ENCODE results near the gene ZFAND2B.
"Not testable (repeated sequence)": the region's sequence is repeated elsewhere in the genome, so short reads cannot be mapped to it uniquely, and the experiment has no call there.

Gene ZFAND2B

GRCh38 chr2:219175928-219176817 is 30.4 kb upstream of the ZFAND2B start:
- DNase-seq = no peak

DNA sequence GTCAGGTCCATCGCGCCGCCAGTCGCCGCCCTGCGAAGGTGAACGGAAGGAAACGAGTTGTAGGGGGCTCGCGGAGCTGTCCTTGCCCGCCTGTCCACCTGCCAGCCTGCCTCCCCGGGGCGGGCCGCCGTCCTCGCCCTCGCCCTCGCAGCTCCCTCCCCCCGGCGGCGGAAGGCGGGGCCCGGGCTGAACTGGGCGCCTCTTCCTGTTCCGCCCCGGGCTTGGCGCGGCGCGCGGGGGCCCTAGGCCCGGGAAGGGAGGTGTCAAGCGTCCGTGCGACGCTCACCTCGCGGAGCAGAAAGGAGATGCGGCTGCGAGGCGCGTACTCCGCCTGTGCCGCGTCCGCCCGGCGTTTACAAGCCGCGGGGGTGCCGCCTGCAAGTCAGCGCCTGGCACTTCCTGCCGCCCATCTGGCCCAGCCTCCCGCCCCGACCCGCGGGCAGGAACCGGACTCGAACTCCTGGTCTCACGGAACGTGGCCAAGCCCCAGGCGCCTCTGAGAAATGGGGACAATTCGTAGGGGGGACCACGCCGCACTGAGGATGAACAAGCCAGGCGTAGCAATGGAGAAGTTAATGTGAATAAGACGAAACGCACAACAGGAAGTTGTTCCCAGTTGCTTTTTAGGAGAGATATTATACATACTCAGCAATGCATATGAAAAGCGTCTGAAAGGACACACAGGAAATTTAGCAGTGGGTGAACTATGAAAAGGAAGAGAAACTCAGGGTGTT is 29.6 kb upstream of the ZFAND2B start, which contains the start of gene CNPPD1:
TSS of gene CNPPD1 (minus strand) at position 108 of the 734 bp plus-strand sequence. CDS start at position 11, 97 bp downstream.
- DNase-seq = peak in 1 of 2 experiments; percentile 29

GRCh38 chr2:219177552-219178376 is 28.8 kb upstream of the ZFAND2B start, which contains the start of gene RETREG2:
Gene RETREG2, plus strand, starts transcription at chr2:219178275. Its CDS starts 78 bp downstream, at chr2:219178353.
- peak in 1 of 2 experiments; percentile 24 for DNase-seq

GRCh38 chr2:219178377-219179175 is 28.0 kb upstream of the ZFAND2B start:
- DNase-seq = no peak

GRCh38 chr2:219179601-219180465 is 26.7 kb upstream of the ZFAND2B start:
- no peak for DNase-seq

DNA sequence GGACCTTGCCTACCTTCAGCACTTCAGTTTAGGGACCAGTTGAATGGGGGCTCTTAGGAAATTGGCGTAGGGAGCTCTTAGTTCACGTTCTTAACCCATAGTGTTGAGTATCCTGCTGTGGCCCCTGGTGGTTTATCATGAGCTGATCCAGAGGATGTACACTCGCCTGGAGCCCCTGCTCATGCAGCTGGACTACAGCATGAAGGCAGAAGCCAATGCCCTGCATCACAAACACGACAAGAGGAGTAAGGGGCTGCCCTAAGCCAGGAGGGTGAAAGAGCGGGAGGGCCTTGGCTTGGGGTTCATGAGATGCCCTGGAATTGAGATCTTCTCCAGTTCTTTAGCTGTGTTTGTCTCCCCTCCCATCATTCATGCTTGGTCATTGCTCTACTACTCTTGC is 25.6 kb upstream of the ZFAND2B start:
- no peak for DNase-seq

DNA sequence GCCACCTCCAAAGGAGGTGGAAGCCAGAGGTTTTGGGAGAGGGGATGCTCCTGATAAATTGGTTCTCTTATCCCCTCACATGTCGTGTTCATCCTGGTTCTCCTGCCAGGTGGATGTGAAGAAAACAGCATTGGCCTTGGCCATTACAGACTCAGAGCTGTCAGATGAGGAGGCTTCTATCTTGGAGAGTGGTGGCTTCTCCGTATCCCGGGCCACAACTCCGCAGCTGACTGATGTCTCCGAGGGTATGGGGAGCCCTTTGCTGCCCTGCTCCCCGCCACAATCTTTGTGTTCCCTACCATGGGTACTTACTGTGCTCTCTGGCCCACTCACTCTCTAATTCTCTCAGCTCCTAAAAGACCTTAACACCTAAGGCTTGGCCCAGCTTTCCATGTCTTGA is 25.1 kb upstream of the ZFAND2B start:
- no peak for DNase-seq

- DNase-seq = no peak
Observed at GRCh38 chr2:219182331-219183150, 24.0 kb upstream of the ZFAND2B start.

DNA sequence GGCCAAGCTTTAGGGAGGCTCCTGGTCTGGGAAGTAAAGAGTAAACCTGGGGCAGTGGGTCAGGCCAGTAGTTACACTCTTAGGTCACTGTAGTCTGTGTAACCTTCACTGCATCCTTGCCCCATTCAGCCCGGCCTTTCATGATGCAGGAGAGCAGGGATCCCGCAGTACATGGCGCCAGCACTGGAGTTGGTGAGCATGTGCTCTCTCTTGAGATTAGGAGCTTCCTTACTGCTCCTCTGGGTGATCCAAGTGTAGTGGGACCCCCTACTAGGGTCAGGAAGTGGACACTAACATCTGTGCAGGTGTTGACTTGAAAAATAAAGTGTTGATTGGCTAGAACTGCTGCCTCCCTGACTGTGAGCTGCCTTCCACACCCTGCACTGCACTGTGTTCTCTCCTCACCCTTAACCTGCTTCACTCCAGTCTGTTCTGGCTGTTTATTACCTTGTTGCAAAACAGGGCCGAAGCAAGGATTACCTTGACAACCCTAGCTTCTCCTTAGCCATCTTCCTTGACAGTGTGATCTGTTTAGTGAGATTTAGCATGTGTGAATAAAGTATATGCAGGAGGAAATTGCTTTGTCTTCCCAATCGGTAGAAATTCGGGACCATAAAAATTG is 23.3 kb upstream of the ZFAND2B start:
- no peak for DNase-seq

DNA sequence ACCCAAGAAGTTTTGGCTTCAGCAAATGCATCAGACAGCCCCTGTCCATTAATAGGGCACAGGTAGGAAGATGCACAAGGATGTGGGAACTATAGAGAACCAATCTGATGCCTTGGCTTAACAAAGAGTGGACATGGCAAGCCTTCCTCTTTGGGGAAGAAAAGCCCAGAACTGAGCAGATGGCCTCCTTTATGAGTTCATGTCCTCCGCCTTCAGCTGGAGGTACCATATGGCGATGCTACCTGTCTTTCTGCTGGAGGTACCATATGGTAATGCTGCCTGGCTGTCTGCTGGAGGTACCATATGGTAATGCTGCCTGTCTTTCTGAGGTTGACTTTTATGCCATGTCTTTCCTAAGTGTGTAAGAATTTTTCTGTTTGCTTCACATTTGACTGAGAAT is 22.5 kb upstream of the ZFAND2B start:
- peak; percentile 13 to 76 for DNase-seq

GRCh38 chr2:219186754-219187456 is 19.7 kb upstream of the ZFAND2B start:
- DNase-seq = no peak

GRCh38 chr2:219197388-219197787 is 9.2 kb upstream of the ZFAND2B start:
- no peak for DNase-seq

- no peak for DNase-seq
Observed at GRCh38 chr2:219198974-219199373, 7.6 kb upstream of the ZFAND2B start.

DNA sequence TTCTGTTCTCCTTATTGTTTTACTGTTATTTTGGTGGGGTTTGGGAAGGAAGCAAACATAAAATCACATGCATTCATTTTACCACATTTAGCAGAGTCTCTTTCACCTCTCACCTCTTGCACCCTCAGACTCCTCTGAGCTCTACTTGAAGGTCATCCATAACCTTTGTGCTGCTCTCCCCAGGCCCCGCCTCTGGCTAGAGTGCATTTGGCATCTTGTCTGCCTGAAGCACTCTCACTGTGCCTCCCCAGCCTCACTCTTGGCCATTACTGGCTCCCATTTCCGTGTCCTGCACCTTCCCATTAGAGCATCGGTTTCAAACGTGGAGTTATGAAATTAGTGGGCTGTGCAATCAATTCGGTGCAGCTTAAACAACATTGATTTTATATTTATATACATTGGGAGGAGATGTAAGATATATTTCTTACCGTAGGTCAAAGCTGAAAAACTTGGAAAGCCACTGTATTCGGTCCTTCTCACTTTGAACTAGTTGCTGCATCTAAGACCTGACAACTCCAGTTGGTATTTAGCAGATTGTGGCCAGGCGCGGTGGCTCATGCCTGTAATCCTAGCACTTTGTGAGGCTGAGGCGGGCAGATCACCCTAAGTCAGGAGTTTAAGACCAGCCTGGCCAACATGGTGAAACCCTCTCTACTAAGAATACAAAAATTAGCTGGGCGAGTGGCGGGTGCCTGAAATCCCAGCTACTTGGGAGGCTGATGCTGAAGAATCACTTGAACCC is 6.9 kb upstream of the ZFAND2B start:
- no peak for DNase-seq

- DNase-seq = not testable (repeated sequence)
Observed at GRCh38 chr2:219200502-219201326, 5.9 kb upstream of the ZFAND2B start.

GRCh38 chr2:219201331-219201730 is 5.3 kb upstream of the ZFAND2B start:
- DNase-seq = not testable (repeated sequence)

All from cerebellar nuclear complex (tissue), 1 donor.